ENCODE measurements around the gene SCNN1B.
"Not testable (repeated sequence)": the region's sequence is repeated elsewhere in the genome, so short reads cannot be mapped to it uniquely, and the experiment has no call there.

The SCNN1B gene, protein sequence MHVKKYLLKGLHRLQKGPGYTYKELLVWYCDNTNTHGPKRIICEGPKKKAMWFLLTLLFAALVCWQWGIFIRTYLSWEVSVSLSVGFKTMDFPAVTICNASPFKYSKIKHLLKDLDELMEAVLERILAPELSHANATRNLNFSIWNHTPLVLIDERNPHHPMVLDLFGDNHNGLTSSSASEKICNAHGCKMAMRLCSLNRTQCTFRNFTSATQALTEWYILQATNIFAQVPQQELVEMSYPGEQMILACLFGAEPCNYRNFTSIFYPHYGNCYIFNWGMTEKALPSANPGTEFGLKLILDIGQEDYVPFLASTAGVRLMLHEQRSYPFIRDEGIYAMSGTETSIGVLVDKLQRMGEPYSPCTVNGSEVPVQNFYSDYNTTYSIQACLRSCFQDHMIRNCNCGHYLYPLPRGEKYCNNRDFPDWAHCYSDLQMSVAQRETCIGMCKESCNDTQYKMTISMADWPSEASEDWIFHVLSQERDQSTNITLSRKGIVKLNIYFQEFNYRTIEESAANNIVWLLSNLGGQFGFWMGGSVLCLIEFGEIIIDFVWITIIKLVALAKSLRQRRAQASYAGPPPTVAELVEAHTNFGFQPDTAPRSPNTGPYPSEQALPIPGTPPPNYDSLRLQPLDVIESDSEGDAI

DNA sequence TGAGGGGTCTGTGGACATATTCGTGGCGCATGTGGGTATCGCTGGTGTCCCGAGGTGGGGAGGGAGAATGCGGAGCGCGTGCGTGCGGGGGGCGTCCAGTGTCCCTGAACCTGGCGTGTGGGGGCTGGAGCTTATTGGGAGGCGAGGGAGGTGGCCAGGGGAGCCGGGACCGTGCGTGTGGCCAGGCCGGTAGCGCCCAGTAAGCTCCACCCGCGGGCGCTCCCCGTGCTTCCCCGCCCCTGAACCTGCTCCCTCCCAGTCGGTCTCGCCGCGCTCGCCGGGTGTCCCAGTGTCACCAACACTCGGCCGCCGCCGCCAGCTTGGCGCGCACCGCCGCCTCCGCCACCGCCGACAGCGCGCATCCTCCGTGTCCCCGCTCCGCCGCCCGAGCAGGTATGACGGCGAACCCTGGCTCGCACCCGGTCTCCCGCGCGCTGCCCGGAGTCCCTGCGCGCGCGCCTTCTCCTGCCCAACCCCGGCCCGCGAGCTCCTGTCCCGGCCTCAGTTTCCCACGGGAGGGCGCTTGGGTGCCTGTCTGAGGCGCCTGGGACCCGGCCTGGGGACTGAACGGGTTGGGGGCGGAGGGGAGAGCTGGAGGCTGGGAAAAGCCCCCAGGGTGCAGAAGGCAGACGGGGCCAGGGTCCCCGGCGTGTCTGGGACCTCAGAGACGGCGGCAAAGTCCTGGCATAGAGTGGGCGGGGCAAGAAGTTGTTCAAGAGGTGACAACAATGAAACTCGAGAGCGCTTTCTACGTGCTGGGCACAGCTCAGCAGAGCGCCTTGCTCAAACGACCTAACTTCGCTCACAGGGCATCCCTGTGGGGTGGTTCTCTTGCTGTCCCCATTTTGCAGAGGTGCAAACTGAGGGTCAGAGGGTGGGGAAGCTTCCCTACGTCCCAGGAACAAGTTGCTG is at the start of gene SCNN1B:
TSS of gene SCNN1B (plus strand) at position 258 of the 912 bp plus-strand sequence. CDS start 46,298 bp downstream, outside the sequence.
- no peak for DNase-seq

DNA sequence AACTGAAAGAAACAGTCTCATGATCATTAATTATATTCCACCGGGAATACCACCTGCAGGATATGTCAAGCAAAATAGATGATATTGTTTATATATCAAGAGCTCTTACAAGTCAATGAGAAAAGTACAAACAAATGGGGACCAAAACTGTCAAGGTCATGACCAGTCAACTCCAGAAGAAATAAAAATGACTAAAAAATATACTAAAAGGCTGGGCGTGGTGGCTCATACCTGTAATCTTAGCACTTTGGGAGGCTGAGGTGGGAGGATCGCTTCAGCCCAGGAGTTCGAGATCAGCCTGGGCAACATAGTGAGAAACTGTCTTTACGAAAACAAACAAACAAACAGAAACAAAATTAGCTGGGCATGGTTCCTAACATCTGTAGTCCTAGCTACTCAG is 49.8 kb upstream of the SCNN1B start:
- DNase-seq: no peak

DNA sequence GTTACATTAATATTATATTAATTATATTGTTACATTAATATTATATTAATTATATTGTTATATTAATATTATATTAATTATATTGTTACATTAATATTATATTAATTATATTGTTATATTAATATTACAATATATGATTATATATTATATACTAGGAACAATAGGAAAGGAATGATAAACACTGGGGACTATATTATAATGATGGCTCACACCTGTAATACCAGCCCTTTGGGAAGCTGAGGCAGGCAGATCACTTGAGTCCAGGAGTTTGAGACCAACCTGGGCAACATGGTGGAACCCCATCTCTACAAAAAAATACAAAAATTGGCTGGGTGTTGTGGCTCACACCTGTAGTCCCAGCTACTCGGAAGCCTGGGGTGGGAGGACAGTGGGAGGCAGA is 48.5 kb upstream of the SCNN1B start:
- DNase-seq: not testable (repeated sequence)

DNA sequence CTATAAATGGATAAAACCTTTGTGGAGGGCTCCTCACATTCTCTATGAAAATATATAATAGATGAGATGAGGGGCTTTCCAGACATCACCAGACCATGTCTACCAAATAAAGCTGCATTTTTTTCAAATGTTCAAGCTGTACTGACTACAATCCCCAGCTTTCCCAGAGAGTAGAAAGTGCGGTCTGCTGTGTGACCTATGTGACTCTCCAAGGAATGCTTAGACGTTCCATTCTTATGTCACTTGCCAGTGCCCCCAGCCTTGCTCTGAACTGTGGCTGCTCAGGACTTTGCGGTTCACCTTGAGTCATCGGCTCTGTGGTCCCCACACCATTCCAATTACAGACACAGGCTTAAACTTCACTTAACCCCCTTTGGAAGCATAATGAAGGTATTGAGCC is 47.8 kb upstream of the SCNN1B start:
- DNase-seq: no peak

DNA sequence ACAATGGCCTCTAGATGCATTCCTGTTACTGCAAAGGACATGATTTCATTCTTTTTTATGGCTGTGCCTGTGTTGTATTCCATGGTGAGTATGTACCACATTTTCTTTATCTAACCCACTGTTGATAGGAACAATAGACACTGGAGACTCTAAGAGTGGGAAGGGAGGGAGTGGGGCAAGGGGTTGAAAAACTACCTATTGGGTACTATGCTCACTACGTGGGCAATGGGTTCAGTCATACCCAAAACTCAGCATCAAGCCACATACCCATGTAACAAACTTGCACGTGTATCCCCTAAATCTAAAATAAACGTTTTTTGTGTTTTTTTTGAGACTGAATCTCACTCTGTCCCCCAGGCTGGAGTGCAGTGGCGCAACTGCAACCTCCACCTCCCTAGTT is 47.1 kb upstream of the SCNN1B start:
- no peak for DNase-seq

DNA sequence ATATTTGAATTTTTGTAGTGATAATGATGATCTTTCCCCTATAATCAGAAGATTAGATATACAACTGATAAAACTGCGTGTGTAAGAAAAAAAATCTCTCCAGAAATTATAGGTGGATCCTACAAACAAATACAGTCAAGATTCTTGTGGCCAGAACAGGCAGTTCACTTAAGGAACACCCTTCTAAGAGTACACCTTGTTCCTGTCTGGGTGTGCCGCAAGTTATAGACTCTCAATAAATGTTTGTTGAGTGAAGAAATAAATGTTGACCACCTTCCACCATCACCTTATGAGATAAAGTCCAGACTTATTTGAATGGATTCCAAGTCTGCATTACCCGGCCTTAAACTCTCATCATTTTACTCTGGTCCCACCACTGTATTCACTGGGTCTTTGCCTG is 45.7 kb upstream of the SCNN1B start:
- no peak for DNase-seq

DNA sequence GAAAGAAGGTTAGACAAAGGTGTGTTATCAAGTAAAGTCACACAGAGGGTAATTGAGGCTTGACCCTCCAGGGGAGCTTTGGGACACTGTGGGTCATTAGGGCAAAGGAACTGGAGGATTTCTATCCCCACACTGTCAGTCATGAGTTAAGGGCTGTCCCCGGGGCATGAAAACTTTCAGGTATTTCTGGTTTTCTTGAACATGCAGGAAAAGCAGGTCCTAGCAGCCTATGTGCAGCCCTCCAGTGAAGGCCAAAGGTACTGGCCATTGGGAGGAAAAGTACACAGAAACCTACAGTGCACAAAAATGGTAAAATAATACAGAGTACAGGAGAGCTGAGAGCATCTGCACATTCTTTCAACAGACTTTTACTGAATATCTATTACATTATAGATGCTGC is 44.4 kb upstream of the SCNN1B start:
- no peak for DNase-seq

DNA sequence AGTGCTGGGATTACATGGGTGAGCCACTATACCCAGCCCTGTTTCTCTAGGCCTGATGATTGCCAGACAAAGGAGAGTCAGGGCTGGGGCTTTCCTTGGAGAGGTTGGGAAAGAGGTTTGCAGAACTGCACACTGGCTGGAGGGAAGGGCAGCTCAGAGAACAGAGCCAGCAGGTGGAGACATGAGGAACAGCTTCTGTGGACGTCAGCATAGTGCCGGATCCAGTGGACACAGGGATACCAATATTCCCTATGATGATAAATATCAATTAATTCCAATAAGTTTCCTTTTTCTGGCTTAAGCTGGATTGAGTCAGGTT is 43.2 kb upstream of the SCNN1B start:
- DNase-seq: no peak

DNA sequence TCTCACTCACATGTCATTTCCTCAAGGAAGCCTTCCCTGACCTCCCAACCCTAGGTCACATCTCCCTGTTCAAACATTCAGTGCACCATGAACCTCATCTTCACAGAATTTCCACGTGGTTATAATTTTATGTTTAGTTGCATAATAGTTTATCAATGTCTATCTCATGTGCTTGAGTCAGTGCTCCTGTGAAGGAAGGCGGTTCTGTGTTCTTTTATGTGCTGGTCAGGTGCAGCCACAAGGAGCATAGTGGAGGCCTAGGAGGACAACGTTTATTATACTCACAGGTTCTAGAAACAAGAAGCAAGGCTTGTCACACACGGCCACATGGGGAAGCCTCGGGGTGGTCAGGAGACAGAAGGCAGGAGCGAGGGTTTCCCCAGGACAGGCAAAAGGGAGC is 34.5 kb upstream of the SCNN1B start:
- no peak for DNase-seq

DNA sequence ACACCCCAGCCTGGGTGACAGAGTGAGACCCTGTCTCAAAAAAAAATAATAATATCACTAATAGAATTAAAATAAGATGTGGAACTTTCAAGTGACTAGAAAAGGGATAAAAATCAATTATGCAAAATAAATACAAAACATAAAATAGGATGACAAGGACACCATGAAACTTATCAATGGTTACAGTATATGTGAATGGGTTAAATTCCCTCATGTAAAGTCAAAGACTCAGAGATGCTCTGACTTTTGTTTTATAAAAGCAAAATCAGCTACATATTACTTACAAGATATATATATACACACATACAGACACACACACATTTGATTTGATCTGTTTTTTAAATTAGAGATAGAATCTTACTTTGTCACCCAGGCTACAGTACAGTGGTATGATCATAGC is 33.5 kb upstream of the SCNN1B start:
- DNase-seq: no peak

DNA sequence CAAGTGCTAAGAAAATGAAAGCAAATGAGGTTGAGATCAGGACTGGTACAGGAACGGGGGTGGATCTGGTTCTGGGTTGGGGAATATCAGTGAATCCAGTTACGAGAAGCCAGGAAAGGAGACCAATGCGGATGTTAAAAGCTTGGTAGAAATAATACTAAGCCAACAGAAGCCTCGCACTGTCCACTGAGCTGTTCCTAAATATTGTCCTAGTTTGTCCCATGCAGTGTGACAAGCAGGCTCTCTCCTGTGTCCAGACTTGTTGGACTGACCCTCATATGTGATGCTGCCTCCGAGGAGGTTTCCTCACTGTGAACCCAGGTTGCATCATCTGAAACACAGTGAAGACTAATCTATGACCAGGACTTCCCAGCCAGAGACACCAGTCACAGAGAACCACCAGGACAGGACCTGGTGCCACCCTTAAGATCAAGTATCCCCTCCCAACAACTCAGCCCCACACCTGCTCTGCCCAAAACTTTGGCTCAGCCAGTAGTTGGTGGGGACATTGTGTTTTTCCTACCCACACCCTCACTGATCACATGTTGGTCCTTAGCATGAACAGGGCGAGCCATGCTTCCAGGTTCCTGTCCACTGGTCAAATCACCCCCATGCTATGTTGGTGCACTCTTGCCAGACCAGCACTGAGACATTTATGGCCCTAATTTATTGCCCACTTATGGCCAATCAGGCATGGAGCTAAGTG is 32.7 kb upstream of the SCNN1B start:
- no peak for DNase-seq

DNA sequence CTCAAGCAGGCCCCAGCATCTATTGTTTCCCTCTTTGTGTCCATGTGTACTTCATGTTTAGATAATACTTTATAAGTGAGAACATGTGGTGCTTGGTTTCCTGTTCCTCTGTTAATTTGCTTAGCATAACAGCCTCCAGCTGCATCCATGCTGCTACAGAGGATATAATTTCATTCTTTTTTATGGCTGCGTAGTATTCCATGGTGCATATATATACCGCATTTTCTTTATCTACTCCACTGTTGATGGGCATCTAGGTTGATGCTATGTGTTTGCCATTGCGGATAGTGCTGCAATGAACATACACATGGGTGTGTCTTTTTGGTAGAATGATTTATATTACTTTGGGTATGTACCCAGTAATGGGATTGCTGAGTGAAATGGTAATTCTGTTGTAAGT is 31.4 kb upstream of the SCNN1B start:
- DNase-seq: no peak

DNA sequence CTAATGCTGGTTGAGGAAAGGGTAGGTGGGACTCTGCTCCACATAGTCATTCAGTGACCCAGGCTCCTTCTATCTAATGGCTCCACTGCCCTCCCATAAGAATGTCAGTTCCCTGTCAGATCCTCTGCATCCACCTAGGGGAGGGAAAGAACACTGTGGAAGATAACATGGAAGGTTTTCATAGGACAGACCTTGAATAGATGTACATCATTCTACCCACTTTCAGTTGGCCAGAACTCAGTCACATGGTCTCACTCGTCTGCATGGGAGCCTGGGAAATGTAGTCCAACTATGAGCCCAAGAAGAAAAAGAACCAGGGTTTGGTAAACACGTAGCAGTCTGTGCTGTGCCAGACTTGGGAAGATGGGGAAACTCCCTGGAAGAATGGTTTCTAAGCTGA is 27.1 kb upstream of the SCNN1B start:
- DNase-seq: no peak

DNA sequence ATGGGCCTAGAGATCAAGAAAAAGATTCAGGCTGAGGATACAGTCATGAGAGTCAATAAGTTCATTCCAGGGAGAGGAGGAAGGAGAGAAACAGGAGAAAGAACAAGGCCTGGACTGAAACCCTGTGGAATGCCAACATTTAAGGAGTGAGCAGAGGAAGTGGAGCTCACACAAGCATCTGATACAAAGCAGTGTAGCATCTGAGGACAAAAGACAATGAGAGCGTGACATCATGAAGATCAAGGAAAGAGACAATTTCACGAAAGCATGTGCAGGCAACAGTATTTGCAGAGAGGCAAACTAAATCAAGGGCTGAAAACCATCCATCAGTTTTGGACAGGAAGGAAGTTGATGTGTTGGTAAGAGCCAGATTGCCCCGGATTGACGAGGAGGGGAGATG is 25.3 kb upstream of the SCNN1B start:
- DNase-seq: no peak

DNA sequence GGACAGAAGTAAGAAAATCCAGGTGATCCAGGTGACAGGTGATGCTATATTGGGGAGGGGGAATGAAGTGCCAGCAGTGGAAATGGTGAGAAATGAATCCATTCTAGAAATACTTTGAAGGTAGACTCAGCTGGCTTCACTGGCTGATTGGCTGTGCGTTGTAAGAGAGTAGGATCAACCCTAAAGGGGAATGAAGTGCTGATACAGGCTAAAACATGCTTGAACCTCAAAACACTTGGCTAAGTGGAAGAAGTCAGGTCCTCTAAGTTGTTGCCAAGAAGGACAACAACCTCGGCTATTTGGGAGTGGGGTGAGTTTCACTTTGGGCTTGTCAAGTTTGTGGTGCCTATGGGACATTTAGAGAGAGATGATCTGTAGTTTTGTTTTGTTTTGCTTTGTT is 24.1 kb upstream of the SCNN1B start:
- DNase-seq: no peak

DNA sequence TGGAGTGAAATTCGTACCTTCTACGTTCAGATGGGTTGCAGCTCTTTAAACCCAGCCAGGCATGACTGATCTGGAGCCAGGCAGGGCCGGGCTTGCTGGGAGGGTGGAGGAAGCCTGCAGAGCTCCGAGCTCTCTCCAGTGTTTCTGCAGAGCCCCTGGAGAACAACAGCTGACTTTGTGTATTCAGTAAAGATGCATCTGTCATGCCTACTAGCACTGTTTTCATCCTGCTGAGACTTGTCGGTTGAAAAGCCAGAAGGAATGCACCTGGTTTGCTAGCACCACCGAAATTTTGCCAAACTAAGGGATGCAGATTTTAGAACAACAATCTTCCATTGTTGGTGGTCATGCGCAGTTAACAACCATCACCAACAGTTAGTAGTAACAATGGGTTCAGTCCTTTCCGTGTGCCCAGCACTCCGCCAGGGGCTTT is 22.4 kb upstream of the SCNN1B start:
- no peak for DNase-seq

DNA sequence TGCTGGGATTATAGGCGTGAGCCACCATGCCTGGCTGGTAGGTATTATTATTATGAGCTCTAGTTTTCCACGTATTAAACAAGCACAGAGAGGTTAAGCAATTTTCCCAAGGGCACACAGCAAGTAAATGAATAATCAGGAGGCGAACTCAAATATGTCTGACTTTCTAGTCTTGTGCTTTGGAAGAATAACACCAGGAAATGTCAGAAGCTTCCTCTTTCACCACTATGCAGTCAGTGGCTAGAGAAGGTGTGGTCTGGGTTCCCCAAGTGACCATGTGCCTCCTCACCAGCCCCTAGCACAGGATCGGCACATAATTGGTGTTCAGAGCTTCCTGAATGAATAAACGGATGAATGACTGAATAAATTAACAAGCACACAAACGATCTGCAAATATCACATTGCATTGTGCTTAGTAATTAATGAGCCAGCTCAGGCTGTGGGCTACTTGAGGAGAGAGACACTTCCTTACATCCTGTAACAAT is 21.6 kb upstream of the SCNN1B start:
- DNase-seq: no peak

DNA sequence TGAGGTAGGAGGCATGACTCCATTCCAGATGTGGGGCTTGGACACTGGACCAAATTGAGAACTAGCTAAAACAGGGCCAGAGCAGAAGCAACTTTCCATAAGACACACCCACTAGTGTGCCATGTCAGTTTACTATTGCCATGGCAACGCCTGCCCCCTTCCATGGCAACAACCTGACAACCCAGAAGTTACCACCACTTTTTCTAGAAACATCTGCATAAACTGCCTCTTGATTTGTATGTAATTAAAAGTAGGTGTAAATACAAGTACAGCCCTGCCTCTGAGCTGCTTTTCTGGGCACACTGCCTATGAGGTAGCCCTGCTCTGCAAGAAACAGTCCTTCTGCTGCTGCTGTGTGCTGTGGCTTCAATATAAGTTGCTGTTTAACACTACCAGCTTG is 19.5 kb upstream of the SCNN1B start:
- no peak for DNase-seq

DNA sequence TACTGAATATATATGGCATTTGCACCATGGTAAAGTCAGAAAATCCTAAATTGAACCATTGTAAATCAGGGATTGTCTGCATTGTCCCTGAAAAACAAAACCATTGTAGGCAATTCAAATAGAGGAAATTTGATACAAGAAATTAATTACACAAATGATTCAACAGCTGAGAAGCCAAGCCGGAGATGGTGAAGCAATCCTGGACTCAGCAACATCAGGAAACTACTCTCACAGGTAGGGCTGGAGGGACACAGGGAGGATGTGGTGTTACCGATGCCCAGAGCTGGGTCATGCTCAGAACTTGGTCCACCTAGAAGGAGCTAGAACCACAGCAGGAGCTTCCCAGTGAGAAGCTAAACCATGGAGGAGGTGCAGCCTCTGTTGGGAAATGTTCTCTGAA is 18.5 kb upstream of the SCNN1B start:
- no peak for DNase-seq

DNA sequence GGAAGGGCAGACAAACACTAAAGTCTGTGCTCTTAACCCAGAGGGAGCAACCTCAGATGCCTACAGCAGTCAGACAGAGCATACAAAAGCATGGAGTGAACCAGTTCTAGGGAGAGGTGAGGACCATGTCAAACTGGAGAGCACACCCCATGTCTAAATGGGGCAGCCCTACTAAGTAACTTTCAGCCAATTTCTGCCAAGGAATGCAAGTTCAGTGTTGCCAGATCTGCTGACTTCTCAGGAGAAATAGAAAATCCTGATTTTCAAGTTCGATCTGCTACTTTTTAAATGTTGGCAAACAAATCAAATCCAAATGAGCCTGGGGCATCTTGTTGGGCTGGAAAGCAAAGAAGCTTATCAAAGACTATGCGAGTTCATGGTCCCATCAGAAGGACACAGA is 17.5 kb upstream of the SCNN1B start:
- no peak for DNase-seq

DNA sequence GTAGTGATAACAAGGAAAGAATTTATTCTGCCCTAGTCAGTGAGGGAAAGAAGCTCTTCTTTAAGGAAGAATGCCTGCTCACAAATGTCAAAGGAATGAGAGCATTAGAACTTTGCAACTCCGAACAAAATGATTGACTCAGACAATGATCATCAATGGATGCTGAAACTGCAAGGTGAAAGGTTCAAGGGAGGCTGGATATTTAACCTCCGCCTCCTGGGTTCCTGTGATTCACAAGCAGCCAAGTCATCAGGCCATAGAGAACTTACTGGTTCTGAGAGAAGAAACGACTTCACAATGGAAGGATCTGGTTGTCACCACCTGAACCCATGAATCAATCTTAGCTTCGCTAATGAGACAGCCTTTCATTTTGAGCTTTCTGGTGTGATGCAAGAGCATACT is 16.0 kb upstream of the SCNN1B start:
- DNase-seq: no peak

DNA sequence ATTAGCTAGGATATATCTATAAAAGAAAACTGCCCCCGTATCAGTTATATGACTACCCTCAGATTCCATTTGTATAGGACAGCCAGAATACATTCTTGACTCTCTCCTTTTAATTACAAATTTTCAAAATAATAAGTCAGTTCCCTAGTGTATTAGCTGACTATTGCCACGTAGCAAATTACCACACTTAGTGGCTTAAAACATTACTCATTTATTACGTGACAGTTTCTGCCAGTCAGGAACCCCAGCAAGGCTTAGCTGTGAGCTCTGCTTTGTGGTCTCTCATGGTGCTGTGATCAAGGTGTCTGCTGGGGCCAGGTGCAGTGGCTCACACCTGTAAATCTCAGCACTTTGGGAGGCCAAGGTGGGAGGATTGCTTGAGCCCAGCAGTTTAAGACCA is 13.9 kb upstream of the SCNN1B start:
- DNase-seq: no peak
